ENCODE results near the gene GLI3.

The GLI3 gene

DNA sequence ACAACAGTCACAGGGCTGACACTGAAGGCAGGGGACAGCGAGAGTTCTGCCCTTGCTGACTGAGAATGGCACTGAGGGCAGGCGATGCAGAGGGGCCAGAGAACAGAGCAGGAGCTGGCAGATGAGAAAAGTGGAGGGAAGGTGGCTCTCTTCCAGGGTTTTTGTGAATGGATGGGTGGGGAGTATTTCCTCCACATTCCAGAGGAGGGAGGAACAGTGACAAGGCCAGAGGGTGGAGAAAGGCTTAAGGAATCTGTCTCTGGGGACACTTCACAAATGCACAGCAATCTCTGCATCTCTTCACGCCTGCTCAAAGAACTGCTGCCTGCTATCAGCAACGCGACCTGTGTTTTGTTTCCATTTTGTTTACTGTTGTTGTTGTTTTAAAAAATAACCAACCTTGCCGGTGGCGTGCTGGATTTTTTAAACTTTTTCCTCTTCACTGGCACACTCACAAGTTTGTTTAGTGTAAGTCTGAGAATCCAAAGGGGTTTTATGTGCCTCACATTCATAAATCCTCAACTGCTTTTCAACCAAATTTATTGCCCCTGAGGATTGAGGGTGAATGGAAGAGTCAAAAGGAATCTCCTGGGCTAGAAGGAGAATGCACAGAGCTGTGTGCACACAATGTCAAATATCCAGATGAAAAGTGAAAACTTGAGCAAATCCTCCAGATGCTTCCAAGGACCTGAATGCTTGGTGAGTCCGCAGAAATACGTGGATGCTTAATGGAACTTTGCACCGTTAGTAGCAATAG, 129.3 kb downstream of the GLI3 start:
- DNase-seq (ENCODE audit: low read depth in 4 of 4, low spot score in 1 of 4), result no peak

DNA sequence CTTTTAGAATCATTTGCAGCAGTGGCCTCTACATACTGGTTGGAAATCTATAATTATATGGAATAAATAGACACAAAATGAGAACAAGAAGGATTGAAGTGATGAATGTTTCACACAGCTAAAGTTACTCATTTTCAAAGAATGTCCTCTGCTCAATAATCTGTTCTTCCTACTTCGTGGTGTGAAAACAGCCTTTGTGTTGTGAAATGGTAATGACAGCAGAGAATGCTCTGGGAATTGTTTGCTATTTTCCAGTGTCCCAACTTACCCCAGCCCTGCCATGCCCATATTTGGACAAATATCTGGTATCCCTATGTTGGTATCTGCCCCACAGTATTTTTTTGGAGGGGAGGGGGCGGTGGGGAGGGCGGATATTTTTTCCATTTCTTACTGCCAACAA, 130.4 kb downstream of the GLI3 start:
- no peak for DNase-seq (ENCODE audit: low read depth in 4 of 4, low spot score in 1 of 4)

DNA sequence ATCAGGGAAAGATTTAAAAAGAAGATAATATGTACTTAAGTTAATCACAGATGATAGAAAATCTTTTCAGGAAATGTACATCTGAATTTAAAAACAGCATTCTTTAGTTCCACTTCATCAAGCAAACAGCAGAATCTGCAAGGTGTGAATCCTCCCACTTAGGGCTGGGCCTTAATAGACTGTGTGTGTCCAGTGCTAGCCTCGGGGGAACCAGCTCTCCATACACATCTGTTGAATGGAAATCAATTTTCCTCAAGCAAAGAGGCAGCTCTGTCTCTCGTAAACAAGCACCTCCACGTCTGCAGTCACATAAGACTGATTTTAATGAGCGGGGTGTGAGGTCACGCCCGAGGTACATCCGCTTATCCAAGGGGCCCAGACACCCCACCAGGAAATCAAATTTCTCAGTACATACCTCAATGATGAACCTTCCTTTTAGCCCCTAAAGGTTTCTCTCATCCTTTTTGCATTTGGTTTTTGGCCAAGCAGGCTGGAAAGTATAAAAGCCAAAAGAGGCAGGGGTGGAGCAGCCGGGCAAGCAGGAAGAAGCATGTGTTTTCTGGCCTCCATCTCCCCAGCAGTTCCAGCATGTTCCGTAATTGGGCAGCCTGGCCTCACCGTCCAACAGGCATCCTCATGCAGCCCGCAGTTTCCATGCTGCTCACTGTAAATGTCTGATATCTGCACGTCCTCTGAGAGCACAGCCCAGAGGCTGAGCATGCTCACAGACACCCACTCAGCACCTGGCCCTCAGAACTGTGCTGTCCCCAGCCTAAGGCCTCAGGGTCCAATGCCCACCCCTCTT, 131.3 kb downstream of the GLI3 start:
- no peak for DNase-seq (ENCODE audit: low read depth in 4 of 4, low spot score in 1 of 4)

GRCh38 chr7:42104694-42105093, 132.3 kb downstream of the GLI3 start:
- no peak for DNase-seq (ENCODE audit: low read depth in 4 of 4, low spot score in 1 of 4)

GRCh38 chr7:42104231-42104630, 132.8 kb downstream of the GLI3 start:
- no peak for DNase-seq (ENCODE audit: low read depth in 4 of 4, low spot score in 1 of 4)

DNA sequence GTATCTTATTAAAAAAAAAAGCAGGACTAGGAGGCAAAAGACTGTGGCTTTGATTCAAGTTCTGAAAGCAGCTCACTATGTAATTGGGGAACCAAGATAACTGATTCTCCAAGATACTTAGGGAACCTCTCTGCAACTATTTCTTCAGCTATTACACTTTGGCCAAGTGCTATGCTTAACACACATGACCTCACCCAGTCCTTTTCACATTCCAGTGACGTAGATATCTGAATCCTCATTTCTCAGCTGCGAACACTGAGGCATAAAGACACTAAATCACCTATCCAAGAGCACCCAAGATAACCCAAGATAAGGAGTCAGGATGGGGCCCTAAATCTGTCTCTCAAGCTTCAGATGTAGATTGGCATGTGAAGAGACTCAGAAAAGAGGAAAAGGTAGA, 133.6 kb downstream of the GLI3 start:
- DNase-seq (ENCODE audit: low read depth in 4 of 4, low spot score in 1 of 4), result no peak

GRCh38 chr7:42103020-42103419, 134.0 kb downstream of the GLI3 start:
- DNase-seq (ENCODE audit: low read depth in 4 of 4, low spot score in 1 of 4), result no peak

- no peak for DNase-seq (ENCODE audit: low read depth in 4 of 4, low spot score in 1 of 4)
Observed at GRCh38 chr7:42102301-42102700, 134.7 kb downstream of the GLI3 start.

GRCh38 chr7:42100156-42100508, 136.9 kb downstream of the GLI3 start:
- DNase-seq (ENCODE audit: low read depth in 4 of 4, low spot score in 1 of 4), result no peak

GRCh38 chr7:42099470-42100155, 137.4 kb downstream of the GLI3 start:
- no peak for DNase-seq (ENCODE audit: low read depth in 4 of 4, low spot score in 1 of 4)

GRCh38 chr7:42099066-42099465, 137.9 kb downstream of the GLI3 start:
- no peak for DNase-seq (ENCODE audit: low read depth in 4 of 4, low spot score in 1 of 4)

DNA sequence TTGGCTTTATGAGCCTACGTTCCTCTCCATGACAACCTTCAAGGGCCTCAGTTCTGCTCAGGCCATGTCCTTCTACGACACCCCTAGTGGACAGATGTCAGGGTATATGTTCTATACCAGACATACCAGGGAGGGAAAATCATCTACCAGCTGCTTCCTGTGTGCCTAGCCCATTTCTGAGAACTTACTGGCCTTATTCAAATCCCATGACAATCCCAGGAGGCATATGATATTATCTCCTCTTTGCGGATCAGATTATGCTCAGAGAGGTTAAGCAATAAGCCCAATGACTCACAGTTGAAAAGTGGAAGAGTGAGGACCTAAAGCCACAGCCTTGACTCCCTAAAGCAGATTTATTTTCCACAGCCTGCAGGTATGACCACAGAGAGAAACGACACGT, 139.3 kb downstream of the GLI3 start:
- no peak for DNase-seq (ENCODE audit: low read depth in 4 of 4, low spot score in 1 of 4)

DNA sequence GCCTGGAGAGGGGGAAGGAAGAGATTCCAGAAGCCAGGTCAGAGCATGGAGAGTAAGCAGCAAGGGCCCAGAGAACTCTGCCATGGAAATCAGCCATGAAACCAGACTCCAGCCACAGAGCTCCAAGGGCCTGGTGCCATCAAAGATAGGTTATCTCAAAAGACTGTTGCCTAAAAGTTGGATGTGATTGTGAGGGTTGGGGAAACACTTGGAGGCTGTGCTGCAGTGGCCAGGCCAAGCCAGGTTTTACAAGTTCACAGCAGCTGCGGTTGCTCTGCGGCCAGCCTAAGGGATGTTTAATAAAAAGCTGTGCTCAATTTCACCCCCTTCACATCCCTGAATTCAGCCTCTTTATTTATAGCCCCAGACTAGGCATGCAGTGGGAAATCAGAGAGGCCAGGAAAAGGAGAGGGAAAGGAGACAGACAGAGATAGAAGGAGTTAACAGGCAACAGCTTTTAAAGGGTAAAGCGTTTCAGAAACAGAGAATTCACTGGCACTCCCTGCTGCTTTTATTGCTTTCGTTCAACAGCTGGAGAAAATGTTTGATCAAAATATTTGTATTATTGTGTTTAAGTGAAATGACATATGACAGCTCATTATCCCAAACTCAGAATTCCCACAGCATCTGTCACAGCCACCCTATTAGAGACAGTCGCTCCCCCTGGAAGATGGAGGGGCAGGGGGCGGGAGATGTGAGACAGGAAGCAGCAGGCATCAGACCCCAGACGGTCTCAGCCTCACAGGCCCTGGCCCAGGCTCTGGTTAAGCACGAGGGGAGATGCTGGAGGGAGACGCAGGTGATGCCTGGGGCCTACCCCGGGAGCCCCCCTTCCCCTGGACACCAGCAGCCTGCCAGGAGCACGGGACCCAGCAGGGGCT, 140.1 kb downstream of the GLI3 start:
- DNase-seq (ENCODE audit: low read depth in 4 of 4, low spot score in 1 of 4), result no peak

DNA sequence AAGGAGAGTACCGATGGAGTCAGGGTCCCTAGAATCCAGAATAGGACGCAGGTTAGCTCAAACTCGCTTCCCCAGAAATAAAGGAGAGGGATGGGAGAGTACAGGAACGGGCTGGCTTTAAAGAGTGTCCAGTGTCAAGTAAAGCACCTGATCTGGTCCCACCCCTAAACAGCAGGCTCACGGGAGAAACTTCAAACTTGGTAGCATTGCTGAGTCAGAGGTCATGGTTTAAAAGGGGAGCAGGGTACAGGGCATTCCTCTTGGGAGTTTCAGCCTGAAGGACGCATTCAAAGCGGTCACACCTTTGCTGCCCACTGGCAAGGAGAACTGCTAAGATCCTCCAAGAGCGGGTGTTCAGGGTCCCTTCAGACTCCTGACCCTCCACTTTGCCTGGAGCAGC, 140.7 kb downstream of the GLI3 start:
- DNase-seq (ENCODE audit: low read depth in 4 of 4, low spot score in 1 of 4), result no peak

DNA sequence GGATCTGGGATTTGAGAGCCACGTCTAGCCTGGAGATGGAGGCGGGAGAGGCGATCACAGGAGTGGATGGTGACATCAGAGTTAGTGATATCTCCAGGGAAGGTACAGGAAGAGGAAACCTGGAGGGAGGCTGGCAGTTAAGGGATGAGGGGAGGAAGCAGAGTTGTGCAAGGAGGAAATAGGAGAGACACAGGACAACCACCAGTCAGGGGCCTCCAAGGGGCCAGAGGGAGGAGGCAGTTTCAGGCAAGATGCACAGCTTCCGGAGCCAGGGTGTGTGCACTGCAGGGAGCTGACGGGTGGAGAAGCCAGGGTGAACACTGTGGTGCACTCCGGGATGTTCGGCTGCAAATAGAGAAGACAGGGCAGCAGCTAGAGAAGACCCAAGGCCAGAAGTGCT, 141.2 kb downstream of the GLI3 start:
- no peak for DNase-seq (ENCODE audit: low read depth in 4 of 4, low spot score in 1 of 4)

GRCh38 chr7:42093349-42093905, 143.6 kb downstream of the GLI3 start:
- DNase-seq (ENCODE audit: low read depth in 4 of 4, low spot score in 1 of 4), result no peak

- DNase-seq (ENCODE audit: low read depth in 4 of 4, low spot score in 1 of 4), result no peak
Observed at GRCh38 chr7:42091461-42092291, 145.3 kb downstream of the GLI3 start.

DNA sequence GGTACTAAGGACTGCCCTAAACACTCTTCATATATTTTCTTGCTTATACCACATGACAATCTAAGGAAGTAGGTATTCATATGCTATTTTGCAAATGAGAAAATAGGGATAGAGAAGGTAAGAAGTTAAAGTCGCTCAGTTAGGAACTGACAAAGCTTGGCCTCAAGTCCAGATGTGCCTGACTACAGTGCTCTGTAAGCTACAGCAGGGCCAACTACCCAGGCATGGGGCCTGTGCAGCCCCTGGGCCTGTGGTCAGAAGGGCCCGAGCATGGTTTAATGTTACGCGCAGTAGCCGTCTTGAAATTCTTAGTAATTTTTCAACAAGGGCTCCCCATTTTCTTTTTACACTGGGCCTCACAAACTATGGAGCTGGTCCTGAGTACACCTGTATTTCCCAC, 146.2 kb downstream of the GLI3 start:
- no peak for DNase-seq (ENCODE audit: low read depth in 4 of 4, low spot score in 1 of 4)

- DNase-seq (ENCODE audit: low read depth in 4 of 4, low spot score in 1 of 4), result no peak
Observed at GRCh38 chr7:42090056-42090455, 147.0 kb downstream of the GLI3 start.

DNA sequence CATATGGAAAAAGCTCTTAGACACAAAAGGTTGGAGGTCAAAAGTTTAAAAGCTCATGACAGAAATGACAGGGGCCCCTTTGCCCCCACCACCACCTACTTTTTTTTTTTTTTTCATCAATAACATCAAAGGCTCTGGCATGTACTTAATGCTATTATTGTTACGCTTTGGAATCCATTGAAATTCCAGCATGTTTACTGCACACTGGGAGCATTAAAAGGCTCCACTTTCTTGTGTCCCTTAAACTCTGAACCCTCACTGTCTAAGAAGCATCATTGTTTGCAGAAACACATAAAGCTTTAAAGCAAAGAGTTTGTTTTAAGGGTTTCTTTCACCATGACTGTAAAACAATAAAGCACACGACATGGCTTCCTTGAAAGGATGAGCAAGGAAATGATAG, 149.4 kb downstream of the GLI3 start:
- DNase-seq (ENCODE audit: low read depth in 4 of 4, low spot score in 1 of 4), result no peak

All from stimulated activated CD4-positive, alpha-beta T cell treated with anti-CD3 and anti-CD28 coated beads, Interleukin-1b, Interleukin-23, amount 100 ng/mL, for 24 hours (primary cell).